Measurements from ENCODE around the gene SHISA6. TPM values are rescaled to one million over a fixed set of nuclear protein-coding genes. Genes with fewer than 3 reads are reported as not detected.
A peak's percentile ranks its signal among the peaks of the same experiment; 100 is the strongest.

SHISA6 gene
- 0.01 TPM for polyA plus RNA-seq (2013, experiment 1 of 2; ENCODE audit: insufficient read length)
- 0.59 TPM for polyA plus RNA-seq (2013, experiment 2 of 2; ENCODE audit: insufficient read length)

DNA sequence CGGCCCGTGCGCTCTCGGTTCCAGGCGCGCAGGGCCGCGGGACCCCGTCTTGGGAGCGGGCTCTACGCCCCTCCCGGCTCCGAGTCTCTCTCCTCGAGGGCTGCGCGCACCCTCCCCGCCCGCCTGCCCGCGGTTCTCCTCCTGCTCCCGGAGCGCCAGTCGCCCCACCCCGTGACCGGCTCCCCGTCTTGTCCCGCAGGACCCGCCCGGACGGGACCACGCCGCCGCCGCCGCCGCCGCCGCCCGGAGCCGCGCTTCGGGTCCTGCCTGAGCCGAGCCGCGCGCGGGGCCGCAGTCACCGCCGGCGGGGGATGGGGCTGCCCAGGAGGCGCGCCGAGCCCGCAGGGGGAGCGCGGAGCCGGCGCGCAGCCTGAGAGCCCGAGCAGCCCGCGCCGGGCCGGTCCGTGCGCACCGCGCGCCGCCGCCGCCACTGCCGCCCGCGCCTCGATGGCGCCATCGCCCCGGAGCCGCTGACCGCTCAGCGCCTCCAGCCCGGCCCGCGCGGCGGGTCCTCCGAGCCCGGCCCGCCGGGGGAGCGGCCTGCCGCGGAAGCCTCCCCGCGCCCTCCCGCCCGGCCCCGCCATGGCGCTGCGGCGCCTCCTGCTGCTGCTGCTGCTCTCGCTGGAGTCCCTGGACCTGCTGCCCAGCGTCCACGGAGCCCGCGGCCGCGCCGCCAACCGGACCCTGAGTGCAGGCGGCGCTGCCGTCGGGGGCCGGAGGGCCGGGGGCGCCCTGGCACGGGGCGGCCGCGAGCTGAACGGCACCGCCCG is at the start of gene SHISA6:
Gene SHISA6, plus strand, starts transcription at position 373 of the 770 bp plus-strand sequence.
- DNase-seq: no peak

DNA sequence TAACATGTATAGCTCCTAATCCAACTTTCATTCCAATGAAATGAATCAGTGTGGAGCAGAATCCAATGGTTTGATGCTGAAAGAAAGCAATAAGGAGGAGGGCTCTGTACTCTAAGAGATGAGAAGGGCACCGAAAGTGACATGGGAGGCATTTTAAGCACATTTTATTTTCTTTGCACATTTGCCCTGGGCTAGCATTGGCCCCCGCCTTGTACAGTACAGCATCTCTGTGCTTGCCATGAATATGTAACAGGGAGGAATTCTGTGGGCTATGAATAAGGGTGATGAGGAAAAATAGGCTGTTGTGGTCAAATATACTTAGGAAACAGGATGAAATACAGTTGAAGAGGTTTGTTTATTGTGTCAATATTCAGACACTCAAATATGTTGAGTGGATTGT is 45.2 kb upstream of the SHISA6 start:
- no peak for DNase-seq

DNA sequence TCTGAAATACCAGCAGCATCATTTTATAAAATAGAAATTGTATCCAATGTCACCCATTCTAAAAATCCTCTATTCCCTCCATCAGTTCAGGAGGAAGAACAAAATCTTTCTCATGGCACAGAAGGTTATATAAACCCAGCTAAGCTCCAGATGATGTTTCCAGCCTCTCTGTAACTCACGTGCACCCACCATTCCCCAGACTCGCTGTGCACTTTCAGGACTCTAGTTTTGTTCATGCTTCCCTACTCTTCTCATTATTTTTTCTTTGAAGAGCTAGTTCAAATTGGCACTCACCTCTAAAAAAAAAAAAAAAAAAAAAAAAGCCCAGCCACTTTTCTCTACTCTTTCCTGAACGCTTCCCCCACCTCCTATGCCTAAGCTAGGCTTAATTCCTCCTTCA is 36.0 kb upstream of the SHISA6 start:
- DNase-seq: no peak

DNA sequence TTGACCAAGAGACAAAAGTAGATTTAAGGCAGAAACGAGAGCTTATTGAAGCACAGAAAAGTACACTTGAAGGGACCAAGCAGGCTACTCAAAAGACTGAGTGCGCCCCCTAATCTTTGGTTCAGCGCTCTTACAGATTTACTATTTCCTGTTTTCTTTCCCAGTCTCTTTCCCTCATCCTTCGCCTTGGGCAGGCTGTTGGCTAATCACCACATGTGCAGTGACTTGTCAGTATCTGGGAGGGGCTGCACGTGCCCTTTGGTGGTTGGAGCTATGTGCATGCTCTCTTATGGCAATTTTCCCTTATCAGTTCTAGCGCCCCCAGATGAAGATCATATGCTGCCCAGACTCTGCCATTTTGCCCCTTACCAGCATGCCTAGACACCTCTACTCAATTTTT is 35.4 kb upstream of the SHISA6 start:
- no peak for DNase-seq

DNA sequence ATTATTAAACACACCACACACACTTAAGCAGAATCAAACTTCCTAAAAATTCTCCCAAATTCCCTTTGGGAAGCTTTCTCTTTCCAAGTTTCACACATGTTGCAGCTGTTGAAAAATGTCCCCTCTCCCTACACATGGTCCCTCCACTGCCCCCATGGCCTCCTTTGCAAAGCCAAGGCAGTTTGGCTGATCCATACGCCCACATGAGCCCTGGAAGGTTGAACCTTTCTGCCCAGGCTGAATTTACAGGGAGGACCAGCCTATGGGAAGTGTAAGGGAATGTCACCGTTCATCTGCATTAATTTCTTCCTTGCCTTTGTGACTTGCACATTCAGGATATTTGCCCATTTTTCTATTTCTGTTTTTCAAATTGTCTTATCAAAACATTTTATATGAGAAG is 31.1 kb upstream of the SHISA6 start:
- no peak for DNase-seq

DNA sequence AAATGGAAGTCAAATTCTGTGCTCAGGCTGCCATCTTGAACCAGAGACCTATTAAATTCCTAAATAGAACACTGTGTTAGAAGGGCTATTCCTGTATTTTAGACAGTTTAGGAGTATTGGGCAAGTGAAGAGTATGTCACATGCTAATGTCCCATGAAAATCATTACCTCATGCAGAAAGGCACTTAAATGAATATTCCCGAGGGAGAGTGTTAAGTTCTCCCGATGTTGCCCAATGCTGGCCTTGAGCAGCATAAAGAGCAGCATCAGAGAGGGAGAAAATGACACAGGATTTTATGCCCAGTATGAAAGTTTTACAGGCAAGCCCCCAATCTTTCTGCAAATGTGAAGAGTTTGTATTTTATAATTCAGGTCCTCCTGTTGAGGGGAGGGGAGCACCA is 28.2 kb upstream of the SHISA6 start:
- no peak for DNase-seq

DNA sequence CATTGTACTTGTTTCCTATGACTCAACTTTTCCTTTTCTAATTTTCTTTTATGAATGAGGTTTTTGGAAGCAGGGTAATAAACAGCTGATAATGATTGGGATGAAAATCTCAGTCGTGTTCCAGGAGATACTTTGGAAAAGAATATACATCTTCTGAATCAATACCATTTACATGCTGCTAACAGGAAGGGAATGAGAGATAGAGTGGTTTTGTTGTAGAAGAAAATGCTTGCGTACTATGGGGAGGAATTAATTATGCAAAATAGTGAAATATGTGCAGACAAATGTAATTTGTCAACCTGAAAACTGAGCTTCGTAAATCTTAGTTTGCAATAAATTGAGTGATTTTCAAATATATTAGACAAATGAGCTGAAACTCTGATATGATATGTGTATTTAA is 24.0 kb upstream of the SHISA6 start:
- DNase-seq: no peak

DNA sequence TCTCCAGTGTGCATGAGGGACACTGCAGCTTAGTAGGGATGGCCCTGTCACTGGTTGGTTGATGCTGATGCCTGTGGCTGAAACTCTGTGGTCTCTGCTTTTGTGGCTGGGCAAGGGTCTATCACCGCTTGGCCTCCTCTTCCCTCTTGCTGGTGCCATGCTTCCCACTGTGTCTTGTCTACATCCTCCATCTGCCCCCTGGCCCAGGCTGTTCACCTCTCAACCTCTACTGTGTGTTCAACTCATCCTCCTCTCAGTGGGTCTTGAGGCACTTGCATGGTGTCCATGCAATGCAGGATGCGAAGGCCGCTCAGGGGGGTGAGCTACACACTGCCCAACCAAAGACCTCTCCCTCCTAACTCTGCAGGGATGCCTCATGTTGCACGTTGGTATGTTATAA is 19.8 kb upstream of the SHISA6 start:
- DNase-seq: no peak

DNA sequence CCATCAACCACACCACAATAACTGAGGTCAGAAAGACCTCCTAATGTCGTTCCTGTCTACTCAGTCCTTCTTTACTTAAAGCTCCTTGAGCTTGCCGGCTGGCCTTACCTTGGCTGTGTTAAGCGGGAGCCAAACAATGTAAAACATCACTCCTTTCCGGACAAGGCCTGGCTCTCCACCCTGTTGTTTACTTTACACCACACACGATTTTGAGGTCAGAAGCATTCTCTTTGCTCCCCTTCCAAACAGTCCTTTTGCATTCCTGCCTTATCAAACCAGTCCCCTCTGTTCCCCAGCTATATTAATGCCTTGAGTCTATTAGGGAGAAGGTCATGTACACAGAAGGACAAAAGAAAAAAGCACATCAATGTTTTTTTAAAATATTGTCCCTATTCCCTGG is 19.3 kb upstream of the SHISA6 start:
- no peak for DNase-seq

DNA sequence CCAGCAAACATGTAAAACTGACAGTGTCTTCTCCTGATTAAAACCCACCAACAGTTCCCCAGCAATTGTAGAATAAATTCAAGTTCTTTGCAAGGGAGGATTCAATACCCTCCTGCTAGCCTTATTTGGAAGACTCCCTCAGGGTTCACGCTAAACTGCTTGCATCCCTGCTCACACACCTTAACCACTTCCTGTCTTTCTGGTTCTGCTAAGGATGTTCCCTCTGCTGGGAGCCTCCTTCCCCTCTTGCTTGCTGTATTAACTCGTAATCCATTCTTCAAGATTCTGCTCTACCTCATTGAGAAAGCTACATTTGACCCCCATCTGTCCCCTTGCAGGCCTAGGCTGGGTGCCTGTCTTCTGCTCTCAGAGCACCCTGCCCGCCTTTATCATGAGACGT is 2.3 kb upstream of the SHISA6 start:
- peak; percentile 23 for DNase-seq

DNA sequence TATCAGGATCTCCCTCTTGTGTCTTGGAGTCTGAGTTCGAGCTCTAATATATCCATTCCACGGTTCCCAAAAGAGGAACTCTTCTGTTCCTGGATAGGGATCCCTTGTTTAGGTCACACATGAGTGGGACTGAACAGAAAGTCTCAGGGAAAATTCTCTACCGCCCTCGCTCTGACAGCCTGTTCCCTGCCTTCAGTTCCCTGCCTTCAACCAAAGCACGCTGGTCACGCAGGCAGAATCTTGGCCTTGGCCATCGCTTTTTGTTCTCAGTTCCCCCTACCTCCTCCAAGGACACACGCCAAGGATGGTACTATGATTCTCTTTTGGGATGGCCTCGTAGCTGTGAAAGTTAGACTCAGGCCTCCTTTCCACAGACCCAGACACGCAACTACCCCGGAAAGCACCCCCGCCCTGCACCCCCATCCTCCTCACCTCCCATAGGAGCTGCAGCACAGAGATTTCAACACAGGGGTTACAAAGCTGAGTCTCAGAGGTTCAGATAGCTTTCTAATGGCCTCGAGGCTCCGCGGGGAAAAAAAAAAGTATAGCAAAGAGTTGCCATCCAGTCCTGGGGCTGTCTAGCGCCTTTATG is 1.5 kb upstream of the SHISA6 start:
- no peak for DNase-seq

DNA sequence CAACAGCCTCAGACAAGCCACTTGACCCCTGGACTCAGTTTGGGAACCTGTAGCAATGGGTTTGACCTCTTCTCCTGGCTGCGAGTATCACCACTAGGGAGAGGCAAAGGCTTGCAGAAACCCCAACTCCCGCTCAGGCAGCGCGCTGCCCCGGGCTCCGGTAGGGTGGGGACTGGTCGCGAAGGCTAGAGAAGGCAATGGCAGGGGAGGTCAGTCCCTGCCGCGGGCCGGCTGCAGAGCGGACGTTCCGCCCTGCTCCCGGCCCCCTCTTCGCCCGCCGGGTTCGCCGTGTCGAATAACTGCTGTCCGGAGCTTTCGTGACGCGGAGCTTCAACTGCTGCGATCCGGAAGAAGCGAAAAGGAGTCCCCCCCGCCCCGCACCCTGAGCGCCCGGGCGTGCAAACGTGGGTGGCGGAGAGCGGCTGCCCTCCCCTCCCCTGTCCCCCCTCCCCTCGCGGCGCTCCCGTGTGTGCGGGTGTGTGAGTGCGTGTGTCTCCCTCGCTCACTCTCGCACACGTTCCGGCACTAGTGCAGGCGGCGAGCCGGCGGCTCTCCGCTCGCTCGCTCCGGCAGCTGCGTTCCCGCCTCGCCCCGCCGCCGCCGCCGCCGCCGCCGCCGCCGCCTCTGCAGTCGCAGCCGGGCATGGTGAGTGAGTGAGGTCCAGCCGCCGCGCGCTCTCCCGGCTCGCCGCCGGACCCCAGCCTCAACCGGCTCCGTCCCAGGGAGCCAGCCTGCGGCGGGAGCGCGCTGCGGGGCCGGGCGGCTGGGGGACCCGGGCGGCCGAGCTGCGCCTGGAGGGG is 772 bp upstream of the SHISA6 start:
- DNase-seq: no peak

DNA sequence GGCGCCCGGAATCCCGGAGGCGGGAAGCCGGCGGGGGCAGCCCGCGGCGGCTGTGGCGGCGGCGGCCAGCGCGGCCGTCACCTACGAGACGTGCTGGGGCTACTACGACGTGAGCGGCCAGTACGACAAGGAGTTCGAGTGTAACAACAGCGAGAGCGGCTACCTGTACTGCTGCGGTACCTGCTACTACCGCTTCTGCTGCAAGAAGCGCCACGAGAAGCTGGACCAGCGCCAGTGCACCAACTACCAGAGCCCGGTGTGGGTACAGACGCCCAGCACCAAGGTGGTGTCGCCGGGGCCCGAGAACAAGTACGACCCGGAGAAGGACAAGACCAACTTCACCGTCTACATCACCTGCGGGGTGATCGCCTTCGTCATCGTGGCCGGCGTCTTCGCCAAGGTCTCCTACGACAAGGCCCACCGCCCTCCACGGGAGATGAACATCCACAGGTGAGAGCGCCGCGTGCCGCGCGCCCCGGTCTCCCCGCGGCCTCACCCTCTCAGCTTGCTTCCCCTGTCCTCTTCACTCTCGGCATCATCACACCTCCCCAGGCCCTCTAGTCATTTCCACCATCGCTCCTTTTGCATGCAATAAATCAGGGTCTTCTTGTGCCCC is 706 bp downstream of the SHISA6 start:
- DNase-seq: no peak

DNA sequence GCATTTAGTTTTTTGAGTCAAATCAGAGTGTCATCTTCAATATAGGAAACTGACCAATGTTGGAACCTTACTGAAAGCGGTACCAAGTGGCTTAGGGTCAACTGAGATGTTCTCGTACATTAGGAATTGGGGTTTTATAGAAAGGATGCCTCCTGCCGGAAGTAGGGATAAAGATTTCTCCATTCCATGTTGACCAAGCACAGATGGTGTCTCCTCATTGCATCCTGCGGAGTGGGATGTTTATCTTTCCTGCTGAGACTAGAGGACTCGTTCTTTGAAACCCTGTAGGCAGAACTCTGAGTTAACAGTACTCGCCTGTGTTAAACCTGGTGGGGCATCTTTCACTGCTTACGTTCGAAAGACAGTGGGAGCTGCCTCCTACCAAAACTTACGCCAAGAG is 1.4 kb downstream of the SHISA6 start:
- no peak for DNase-seq

DNA sequence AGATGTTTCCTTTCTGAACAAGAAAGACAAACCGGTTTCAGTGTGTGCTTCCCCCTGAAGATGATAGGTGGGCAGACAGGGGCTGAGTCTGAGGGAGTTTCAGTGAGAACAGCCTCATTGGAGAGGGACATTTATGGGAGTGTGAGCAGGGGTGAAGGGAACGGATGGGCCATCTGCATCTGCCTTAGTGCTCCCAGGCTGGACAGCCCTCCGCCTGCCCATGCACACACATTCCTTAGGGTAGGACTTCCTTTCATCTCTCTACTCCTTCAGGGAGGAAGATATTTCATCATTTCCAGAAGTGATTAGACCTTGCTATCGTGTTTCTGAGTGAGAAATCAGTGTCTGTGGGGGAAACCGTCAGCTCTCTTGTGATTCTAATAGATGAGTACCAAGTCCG is 3.8 kb downstream of the SHISA6 start:
- no peak for DNase-seq

DNA sequence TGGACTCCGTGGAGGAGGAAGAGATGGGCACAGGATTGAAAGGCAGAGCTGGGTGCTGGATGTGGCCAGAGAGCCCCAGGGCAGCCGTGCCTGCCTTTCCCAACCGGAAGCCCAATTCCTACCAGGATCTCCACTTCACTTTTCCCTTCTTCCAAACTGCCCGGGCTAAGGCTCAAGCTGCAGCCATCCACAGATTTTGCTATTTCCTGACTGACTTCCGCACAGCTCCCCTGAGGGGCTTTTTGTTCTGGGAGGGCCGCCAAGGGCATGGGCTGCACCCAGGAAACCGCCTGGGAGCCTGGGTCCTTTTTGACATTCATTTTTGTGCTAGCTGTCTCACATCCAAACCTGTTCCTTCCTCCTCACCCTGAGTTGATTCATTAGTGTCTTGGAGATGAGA is 4.2 kb downstream of the SHISA6 start:
- DNase-seq: no peak

DNA sequence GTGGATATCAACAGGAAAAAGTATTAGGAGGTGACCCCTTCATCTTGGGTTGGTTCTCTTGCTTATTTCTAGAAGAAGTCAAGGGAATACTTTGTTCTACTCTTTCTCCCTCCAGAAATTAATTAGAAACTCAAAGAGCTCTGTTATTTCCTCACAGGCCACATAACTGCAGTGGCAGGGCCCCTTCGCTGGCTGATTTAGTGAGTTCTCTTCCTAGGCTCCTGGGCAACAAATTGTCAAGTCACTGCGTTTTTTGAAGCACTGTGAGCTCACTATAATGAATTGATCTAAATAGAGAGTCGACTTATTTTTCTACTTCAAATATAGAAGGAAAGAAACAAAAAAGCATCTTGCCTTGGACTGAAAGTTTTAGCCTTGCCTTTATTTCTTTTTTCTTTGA is 4.8 kb downstream of the SHISA6 start:
- DNase-seq: no peak

DNA sequence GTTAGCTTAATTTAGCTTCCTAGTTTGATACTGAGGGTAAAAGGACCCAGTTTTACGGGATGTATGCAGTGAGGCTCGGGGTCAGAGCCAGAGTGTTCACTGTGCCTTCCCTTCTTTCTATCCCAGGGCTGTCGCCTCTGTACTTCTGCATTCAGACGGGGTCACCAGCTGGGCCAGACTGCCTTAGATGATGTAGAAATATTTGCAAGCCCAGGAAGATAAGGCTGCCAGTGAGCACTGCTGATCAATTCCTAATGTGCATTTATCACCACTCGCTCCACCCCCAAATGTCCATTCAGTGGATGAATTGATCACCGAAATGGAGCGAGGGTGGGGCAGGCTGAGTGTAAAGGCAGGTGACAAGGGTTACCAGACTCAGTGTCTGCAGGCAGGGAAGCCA is 9.1 kb downstream of the SHISA6 start:
- DNase-seq: no peak

DNA sequence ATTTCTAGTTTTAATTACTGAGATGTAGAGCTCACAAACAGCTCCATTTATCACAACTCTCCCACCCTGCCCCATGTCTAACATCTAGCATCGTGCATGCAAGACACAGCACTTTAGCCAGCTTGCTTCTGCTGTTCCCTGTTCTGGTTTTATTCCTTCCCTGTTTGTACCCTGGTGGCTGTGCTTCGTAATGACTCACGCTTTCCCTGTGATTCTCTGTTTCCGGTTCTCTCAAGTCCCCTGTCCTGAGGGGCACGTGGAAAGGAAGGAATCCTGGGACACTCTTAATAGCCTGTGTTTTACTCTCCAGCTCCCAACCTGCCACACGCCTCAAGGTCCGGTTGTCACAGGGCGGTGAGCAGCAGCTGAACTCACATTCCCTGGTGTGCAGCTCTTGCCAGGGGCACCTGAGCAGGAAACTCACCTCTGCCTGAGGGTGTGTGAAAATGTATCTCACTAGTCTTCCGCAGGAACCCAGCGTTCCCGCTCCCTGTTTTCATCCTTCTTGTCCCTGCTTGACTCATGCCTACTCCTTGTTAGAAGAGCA is 10.6 kb downstream of the SHISA6 start:
- no peak for DNase-seq

DNA sequence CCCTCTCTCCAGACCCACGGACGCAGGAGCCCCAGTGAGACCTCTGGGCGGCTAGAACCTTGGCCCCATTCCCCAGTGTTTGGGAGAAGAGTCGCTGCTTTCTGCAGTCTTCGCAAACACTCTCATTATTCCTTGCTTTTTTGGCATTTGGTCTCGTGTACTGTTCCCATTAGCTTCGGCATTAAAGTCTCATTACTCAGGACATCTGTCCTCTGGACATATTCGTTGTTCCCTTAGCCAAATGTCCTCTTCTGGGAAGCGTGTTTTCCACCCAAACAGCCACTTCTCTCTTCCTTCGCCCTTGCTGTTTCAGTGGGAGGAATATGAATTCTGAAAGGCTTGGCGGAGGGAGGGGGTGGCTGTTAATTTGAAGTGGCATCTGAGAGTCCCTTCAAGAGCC is 11.1 kb downstream of the SHISA6 start:
- no peak for DNase-seq

DNA sequence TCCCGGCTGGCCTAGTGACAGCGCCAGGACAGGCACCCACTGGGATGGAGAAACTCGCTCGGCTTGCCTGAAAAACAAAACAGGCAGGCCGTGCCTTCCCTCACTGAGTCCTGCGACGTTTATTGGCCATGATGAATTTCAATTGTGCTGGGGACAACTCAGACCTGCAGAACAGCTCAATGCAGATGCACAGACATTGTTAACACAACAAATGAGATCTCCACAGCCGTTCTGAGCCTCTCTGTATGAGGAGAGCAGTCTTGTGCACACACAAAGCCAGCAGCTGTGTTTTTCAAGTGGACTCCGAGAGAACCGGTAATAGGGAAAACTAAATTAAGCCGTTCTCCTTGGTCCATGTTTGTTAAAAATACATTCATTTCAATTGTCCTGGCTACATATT is 15.9 kb downstream of the SHISA6 start:
- DNase-seq: no peak

DNA sequence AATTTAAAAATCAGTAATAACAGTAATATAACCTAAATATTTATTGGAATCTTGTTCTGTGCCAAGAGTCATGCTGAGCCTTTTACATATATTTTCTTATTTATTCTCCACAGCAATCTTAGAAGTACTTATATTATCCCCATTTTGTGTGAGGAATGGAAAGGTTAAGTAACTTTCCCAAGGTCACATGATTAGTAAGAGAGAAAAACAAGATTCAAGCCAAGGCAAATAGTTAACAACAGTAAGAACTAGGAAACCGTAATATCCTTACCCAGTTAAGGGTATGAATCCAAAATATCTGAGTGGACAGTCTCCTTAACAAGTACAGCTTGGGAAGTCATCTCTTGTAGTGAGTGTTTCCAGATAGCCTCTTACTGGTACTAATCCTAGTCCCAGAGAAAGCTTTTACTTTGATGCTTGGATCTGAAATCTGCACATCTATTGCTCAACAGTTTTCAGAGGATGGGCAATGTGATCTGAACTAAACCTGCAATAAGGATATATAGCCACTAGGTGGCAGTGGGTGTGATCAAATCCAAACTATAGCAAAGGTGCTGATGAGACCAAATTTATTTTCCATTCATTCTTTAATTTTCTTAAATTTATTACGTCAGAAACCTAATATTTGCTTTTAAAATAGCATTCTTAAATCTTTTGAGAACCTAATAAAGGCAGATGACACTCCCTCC is 23.3 kb downstream of the SHISA6 start:
- no peak for DNase-seq

Data from fibroblast of skin of scalp (primary cell).